ENCODE results near the gene FAM174B.
A peak's percentile ranks its signal among the peaks of the same experiment; 100 is the strongest.
"Not testable (repeated sequence)": the region's sequence is repeated elsewhere in the genome, so short reads cannot be mapped to it uniquely, and the experiment has no call there.

Gene FAM174B

GRCh38 chr15:92608866-92609700 lies 46.5 kb downstream of the FAM174B start:
- no peak for TF ChIP-seq CTCF (IDR thresholded peaks at IDR 0.05)
- no peaks in the 10 kb centered on the region for H3K4me1 ChIP-seq
- no peaks in the 10 kb centered on the region for H3K9me3 ChIP-seq
- no peaks in the 10 kb centered on the region for H3K36me3 ChIP-seq
- intact Hi-C loops (cut with DNase I; ENCODE audit: low total_unique reads) = no loop called here
- peak in 1 of 2 donors; percentile 49 for DNase-seq
- H3K4me3 ChIP-seq = no peak overlapping the region
- H3K27me3 ChIP-seq = no peaks in the 10 kb centered on the region
- H3K27ac ChIP-seq = no peak overlapping the region

- H3K27ac ChIP-seq; H3K4me3 ChIP-seq; H3K4me1 ChIP-seq; DNase-seq; intact Hi-C loops (cut with DNase I; ENCODE audit: low total_unique reads); H3K36me3 ChIP-seq; H3K27me3 ChIP-seq; H3K9me3 ChIP-seq: not testable (repeated sequence)
These were observed 48.8 kb downstream of the FAM174B start for GRCh38 chr15:92606836-92607150.

- no peak for TF ChIP-seq CTCF (IDR thresholded peaks at IDR 0.05)
- Histone ChIP-seq H3K27me3 (no peaks in the 10 kb centered on the region), H3K9me3 (no peaks in the 10 kb centered on the region), H3K4me3 (no peak overlapping the region), H3K4me1 (no peaks in the 10 kb centered on the region), H3K27ac (no peak overlapping the region), H3K36me3 (no peaks in the 10 kb centered on the region)
- intact Hi-C loops (cut with DNase I; ENCODE audit: low total_unique reads) = no loop called here
- DNase-seq = peak in 1 of 2 donors; percentile 42
These were observed 49.3 kb downstream of the FAM174B start for GRCh38 chr15:92606126-92606835.

GRCh38 chr15:92605225-92605944 lies 50.2 kb downstream of the FAM174B start:
- TF ChIP-seq CTCF (IDR thresholded peaks at IDR 0.05) = no peak
- intact Hi-C loops (cut with DNase I; ENCODE audit: low total_unique reads) = no loop called here
- Histone ChIP-seq H3K36me3 (no peaks in the 10 kb centered on the region), H3K9me3 (no peaks in the 10 kb centered on the region), H3K4me3 (no peak overlapping the region), H3K4me1 (no peaks in the 10 kb centered on the region), H3K27ac (no peak overlapping the region), H3K27me3 (no peaks in the 10 kb centered on the region)
- no peak for DNase-seq

GRCh38 chr15:92603743-92604470 lies 51.7 kb downstream of the FAM174B start:
- intact Hi-C loops (cut with DNase I; ENCODE audit: low total_unique reads) = no loop called here
- DNase-seq = peak in 1 of 2 donors; percentile 32
- H3K4me1 ChIP-seq = no peaks in the 10 kb centered on the region
- no peak overlapping the region for H3K27ac ChIP-seq
- no peak overlapping the region for H3K4me3 ChIP-seq
- H3K36me3 ChIP-seq = no peaks in the 10 kb centered on the region
- no peaks in the 10 kb centered on the region for H3K9me3 ChIP-seq
- no peaks in the 10 kb centered on the region for H3K27me3 ChIP-seq
- TF ChIP-seq CTCF (IDR thresholded peaks at IDR 0.05) = no peak
